CD4-positive, alpha-beta T cell (primary cell): ENCODE results near the gene CABYR. TPM values are rescaled to one million over a fixed set of nuclear protein-coding genes. Genes with fewer than 3 reads are reported as not detected.

Source experiments
- ATAC-seq: fragments of 200-7000 bp; cut with Tn5 transposase; one replicate; pipeline ENCODE4 v1.10.0; 2022; ENCODE audit warnings: mild to moderate bottlenecking; ENCODE audit not compliant: poor library complexity
- CTCF ChIA-PET: fragments of 350-600 bp; sonication (Branson Sonifier 250); formaldehyde crosslinking; loops from one replicate; lab custom pipeline; 2021; ENCODE audit warnings: antibody characterized with exemption, inconsistent platforms; lab: Charles Lee
- POLR2A ChIA-PET: fragments of 350-600 bp; sonication (Branson Sonifier 250); formaldehyde crosslinking; loops from one replicate; lab custom pipeline; 2021; ENCODE audit warnings: antibody characterized with exemption, inconsistent platforms; lab: Charles Lee
- DNase-seq, 14 experiments: peaks; one replicate each; pipeline ENCODE4 v3.0.0-alpha.2; 2013 to 2020; ENCODE audit warnings: mixed read lengths in 2 of 14
- H3K27ac ChIP-seq, 2 donors: one replicate each; pipeline versions ENCODE4 v1.5.1 to v1.7.0; 2013; ENCODE audit warnings: low read length in 2 of 2, low read depth in 1 of 2, mild to moderate bottlenecking in 1 of 2
- H3K27me3 ChIP-seq, 2 experiments: 1 replicate in 1 of 2; 2 replicates in 1 of 2; pipeline versions ENCODE4 v1.6.1 to v1.7.0; 2013; ENCODE audit warnings: low read length in 2 of 2, control low read depth in 1 of 2, mild to moderate bottlenecking in 1 of 2, moderate library complexity in 1 of 2; ENCODE audit not compliant: insufficient read depth in 2 of 2, control insufficient read depth in 1 of 2
- H3K36me3 ChIP-seq: one replicate; pipeline ENCODE4 v1.6.1; 2013; ENCODE audit warnings: low read length, control low read depth; ENCODE audit not compliant: insufficient read depth
- H3K4me1 ChIP-seq: one replicate; pipeline ENCODE4 v1.6.1; 2013; ENCODE audit warnings: low read length, control low read depth; ENCODE audit not compliant: insufficient read depth
- H3K4me3 ChIP-seq: one replicate; pipeline ENCODE4 v1.5.1; 2013; ENCODE audit warnings: mild to moderate bottlenecking, low read length, moderate library complexity
- H3K9me3 ChIP-seq, 2 experiments: 1 replicate in 1 of 2; 2 replicates in 1 of 2; pipeline versions ENCODE4 v1.6.1 to v1.7.0; 2013; ENCODE audit warnings: low read length in 2 of 2, mild to moderate bottlenecking in 2 of 2, control low read depth in 1 of 2, moderate library complexity in 1 of 2; ENCODE audit not compliant: control insufficient read depth in 1 of 2, insufficient read depth in 1 of 2
- H3K27ac Mint-ChIP-seq: one replicate; pipeline ENCODE4 v1.8.0; 2020; ENCODE audit warnings: mixed read lengths
- H3K27me3 Mint-ChIP-seq: one replicate; pipeline ENCODE4 v1.8.0; 2021; ENCODE audit warnings: mixed read lengths
- H3K36me3 Mint-ChIP-seq: one replicate; pipeline ENCODE4 v1.8.0; 2021; ENCODE audit warnings: low read depth, mixed read lengths
- H3K4me1 Mint-ChIP-seq: one replicate; pipeline ENCODE4 v1.8.0; 2021; ENCODE audit warnings: low read depth, mixed read lengths
- H3K4me3 Mint-ChIP-seq: one replicate; pipeline ENCODE4 v1.8.0; 2020; ENCODE audit warnings: mild to moderate bottlenecking, mixed read lengths
- H3K9me3 Mint-ChIP-seq: one replicate; pipeline ENCODE4 v1.8.0; 2020; ENCODE audit warnings: mixed read lengths
- CTCF ChIP-seq: fragments of 200-600 bp; IDR thresholded peaks from one replicate; pipeline ENCODE4 v1.8.0; 2022; ENCODE audit warnings: antibody characterized with exemption, mild to moderate bottlenecking
- intact Hi-C, 2 experiments: fragments of 100-400 bp; cut with DNase I in 1 of 2; cut with micrococcal nuclease in 1 of 2; formaldehyde crosslinking; loops; one replicate each; pipeline versions ENCODE4 v1.15.1 to v1.9.0; 2023 to 2025; cut with DNase I, micrococcal nuclease
- total RNA-seq, 174 experiments: library from RNA in 2 of 174; stranded (reverse) in 2 of 174; gene quantifications; one replicate each; pipeline ENCODE4 v1.2.3 and lab custom pipeline; 2021 to 2026

Gene CABYR
- total RNA-seq, 2 experiments from 2014 or later, result 0.75 to 0.85 TPM

- H3K27ac Mint-ChIP-seq, result no peak overlapping the region
- no peak for ATAC-seq
Observed at GRCh38 chr18:24170360-24170759, 31.5 kb downstream of the CABYR start.

DNA sequence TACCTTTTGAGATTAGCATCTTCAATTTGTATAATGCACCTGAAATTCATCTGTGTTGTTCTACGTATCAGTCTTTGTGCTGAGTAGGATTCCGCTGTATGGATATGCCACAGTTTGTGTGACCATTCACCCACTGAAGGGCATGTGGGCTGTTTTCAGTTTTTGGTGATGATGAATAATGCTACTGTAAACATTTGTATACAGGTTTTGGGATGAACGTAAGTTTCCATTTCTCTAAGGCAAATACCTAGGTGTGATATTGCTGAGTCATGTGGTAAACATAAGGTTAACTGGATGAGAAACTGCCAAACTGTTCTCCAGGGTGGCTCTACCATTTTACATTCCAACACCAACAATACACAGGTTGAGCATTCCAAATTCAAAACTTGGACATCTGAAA lies 35.1 kb downstream of the CABYR start:
- intact Hi-C loops, result no loop called here
- no peak overlapping the region for H3K27ac ChIP-seq
- ATAC-seq (no peak), DNase-seq (no peak)
- H3K4me1 ChIP-seq, result no peaks in the 10 kb centered on the region
- H3K4me3 Mint-ChIP-seq, result no peak overlapping the region
- no peaks in the 10 kb centered on the region for H3K9me3 Mint-ChIP-seq
- H3K27ac Mint-ChIP-seq, result no peak overlapping the region
- no peaks in the 10 kb centered on the region for H3K27me3 ChIP-seq
- POLR2A ChIA-PET, result no interaction called here
- H3K9me3 ChIP-seq, result no peaks in the 10 kb centered on the region
- CTCF ChIA-PET, result no interaction called here
- no peaks in the 10 kb centered on the region for H3K4me1 Mint-ChIP-seq
- H3K36me3 Mint-ChIP-seq, result no peaks in the 10 kb centered on the region
- H3K4me3 ChIP-seq, result no peak overlapping the region
- no peak for TF ChIP-seq CTCF
- H3K27me3 Mint-ChIP-seq, result no peaks in the 10 kb centered on the region
- no peaks in the 10 kb centered on the region for H3K36me3 ChIP-seq

More at GRCh38 chr18:24170360-24170759, 31.5 kb downstream of the CABYR start:
- Histone ChIP-seq H3K36me3 (no peaks in the 10 kb centered on the region), H3K9me3 (no peaks in the 10 kb centered on the region), H3K4me3 (no peak overlapping the region), H3K27me3 (no peaks in the 10 kb centered on the region), H3K4me1 (no peaks in the 10 kb centered on the region), H3K27ac (no peak overlapping the region)
- Mint-ChIP-seq H3K9me3 (no peaks in the 10 kb centered on the region), H3K27me3 (no peaks in the 10 kb centered on the region), H3K4me3 (no peak overlapping the region), H3K36me3 (no peaks in the 10 kb centered on the region), H3K4me1 (no peaks in the 10 kb centered on the region)
- intact Hi-C loops, result no loop called here
- no peak for TF ChIP-seq CTCF
- no peak for DNase-seq
- ChIA-PET POLR2A (no interaction called here), CTCF (no interaction called here)

GRCh38 chr18:24176727-24177416 lies 38.0 kb downstream of the CABYR start:
- no peaks in the 10 kb centered on the region for H3K36me3 Mint-ChIP-seq
- H3K4me3 Mint-ChIP-seq, result no peak overlapping the region
- H3K4me1 Mint-ChIP-seq, result no peaks in the 10 kb centered on the region
- H3K27ac Mint-ChIP-seq, result no peak overlapping the region
- POLR2A ChIA-PET, result interaction anchor here (0.8 to 1.0 kb wide), 2 partner anchors 315 to 1234 kb away, joined by 3 read pairs; no protein-coding TSS in a partner anchor
- Histone ChIP-seq H3K9me3 (no peaks in the 10 kb centered on the region), H3K4me3 (no peak overlapping the region), H3K4me1 (no peaks in the 10 kb centered on the region), H3K27ac (no peak overlapping the region), H3K36me3 (no peaks in the 10 kb centered on the region), H3K27me3 (no peaks in the 10 kb centered on the region)
- no peaks in the 10 kb centered on the region for H3K27me3 Mint-ChIP-seq
- intact Hi-C loops, result loop anchor here (2.0 to 5.0 kb wide), 2 partner anchors 310 to 312 kb away; no protein-coding TSS in a partner anchor
- TF ChIP-seq CTCF, result peak; percentile 23
- H3K9me3 Mint-ChIP-seq, result no peaks in the 10 kb centered on the region
- CTCF ChIA-PET, result no interaction called here
- DNase-seq (peak in 10 of 14 experiments; percentile 3 to 42 (median 19)), ATAC-seq (no peak)
